GM18873 (cell line): Measurements from ENCODE around the gene AUTS2.
A peak's percentile ranks its signal among the peaks of the same experiment; 100 is the strongest.

ENCODE experiments used
- ATAC-seq: cut with Tn5 transposase; IDR thresholded peaks from one replicate; pipeline ENCODE4 v1.9.1; 2021; ENCODE audit warnings: mild to moderate bottlenecking, moderate library complexity, moderate number of reproducible peaks; ENCODE audit not compliant: unreplicated experiment, low FRiP score

Gene AUTS2

GRCh38 chr7:69803699-69804516, 205.6 kb downstream of the AUTS2 start:
- peak; percentile 92 for ATAC-seq

- no peak for ATAC-seq
Observed at GRCh38 chr7:69804962-69805361, 206.7 kb downstream of the AUTS2 start.

DNA sequence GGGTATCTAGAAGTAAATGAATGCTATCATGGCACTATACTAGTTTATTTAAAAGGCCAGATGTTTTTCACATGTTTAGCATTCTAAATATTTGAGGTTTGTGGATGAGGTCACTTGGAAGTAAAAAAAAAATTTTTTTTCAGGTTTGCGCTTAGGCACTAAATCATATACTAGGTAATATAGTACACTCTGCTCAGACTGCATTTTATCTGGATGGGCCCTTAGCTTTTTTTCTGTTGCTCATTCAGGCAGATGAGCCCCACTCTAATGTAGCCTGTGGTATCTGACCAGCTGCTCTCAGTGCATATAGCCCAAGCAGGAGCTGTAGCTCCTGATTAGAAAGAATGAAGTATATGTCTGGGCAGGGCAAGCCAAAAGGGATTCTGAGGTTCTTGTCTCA, 210.1 kb downstream of the AUTS2 start:
- no peak for ATAC-seq

- no peak for ATAC-seq
Observed at GRCh38 chr7:69811476-69812308, 213.4 kb downstream of the AUTS2 start.

- no peak for ATAC-seq
Observed at GRCh38 chr7:69812756-69813155, 214.5 kb downstream of the AUTS2 start.

DNA sequence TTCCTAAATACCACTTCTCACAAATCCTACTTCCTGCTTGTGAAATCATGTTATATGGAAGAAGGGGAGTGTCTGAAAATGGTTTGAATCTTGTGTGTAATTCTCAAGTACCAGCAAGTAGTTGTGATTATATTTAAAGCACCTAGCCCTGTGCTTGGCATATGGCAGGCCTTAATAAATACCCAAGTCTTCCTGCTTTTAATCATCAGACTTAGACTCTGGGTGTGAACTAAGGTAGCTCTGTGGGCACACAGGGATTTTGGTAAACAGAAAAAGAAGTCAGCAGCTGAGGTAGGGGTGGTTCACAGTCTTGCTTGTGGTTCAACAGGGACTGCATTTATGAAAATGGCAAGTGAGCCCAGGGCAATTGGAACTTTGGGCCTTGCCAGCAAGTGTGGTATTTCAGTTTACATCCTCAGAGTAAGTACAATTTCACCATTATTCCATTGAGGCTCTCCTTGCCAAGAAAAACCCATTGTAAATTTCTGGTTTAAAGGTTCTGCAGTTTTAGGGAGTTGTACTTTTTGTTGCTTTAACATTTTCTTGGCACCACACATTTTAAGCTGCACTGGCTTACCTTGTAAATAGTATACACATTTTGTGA, 215.5 kb downstream of the AUTS2 start:
- no peak for ATAC-seq

DNA sequence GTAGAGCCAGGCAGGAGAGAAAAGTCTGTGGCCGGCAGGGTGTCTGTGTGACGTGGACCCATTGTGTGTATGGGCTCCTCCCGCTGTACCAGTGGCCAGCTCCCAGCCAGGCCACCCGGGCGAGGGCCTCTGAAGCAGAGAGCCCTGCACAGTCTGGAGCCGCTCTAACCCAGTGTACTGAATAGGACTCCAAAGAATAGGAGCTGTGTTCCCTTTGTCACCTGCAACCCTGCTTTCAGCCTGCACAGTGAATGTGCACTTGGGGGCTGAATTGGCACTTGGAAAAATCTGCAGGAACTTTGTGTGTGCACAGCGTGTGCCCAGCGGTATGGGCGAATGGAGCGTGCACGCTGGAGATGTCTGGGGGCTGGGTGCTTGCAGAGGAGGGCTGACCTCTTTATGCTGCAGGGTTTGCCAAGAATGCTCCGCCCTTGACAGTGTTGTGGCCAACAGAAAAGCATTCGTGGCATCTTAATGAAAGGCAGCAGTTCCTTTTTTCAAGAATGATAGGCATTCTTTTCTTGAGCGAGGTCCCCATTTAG, 216.2 kb downstream of the AUTS2 start:
- no peak for ATAC-seq

- no peak for ATAC-seq
Observed at GRCh38 chr7:69816501-69816900, 218.2 kb downstream of the AUTS2 start.

DNA sequence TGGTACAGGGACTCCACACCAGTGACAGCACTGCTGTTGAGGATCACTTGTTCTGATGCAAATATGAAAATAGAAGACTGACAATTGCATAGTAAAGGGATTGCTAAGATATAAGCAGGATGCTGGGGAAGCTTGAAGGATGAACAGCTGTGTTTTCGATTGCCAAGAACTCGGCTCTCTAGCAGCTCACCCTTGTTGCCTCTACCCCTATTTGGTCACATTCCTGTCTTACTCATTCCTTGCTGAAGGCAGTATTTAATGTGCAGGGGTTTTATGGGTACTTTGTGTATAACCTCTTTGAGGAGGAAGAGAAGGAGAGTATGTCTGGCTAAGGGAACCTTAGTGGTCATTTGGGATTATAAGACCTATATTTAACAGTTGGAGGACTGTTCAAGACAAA, 218.8 kb downstream of the AUTS2 start:
- no peak for ATAC-seq

- ATAC-seq, result no peak
Observed at GRCh38 chr7:69817841-69818635, 219.8 kb downstream of the AUTS2 start.

GRCh38 chr7:69818636-69819332, 220.5 kb downstream of the AUTS2 start:
- no peak for ATAC-seq

DNA sequence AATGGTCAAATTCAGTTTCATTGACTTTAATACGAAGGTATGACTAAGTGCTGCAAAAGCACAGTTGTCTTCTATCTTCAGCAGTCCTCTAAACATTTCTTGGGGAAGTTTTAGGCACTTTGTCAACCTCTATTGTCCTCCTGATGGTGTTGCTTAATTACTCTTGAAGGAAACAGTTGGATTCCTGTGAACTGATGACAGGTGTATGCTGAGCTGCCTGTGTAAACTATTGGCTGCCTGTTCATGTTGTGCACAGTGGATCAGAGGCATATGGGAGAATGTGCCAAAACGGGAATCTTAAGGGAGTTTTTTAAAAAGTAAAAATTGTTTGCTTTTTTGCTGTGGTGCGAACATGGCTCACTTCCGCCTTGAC, 221.0 kb downstream of the AUTS2 start:
- no peak for ATAC-seq

DNA sequence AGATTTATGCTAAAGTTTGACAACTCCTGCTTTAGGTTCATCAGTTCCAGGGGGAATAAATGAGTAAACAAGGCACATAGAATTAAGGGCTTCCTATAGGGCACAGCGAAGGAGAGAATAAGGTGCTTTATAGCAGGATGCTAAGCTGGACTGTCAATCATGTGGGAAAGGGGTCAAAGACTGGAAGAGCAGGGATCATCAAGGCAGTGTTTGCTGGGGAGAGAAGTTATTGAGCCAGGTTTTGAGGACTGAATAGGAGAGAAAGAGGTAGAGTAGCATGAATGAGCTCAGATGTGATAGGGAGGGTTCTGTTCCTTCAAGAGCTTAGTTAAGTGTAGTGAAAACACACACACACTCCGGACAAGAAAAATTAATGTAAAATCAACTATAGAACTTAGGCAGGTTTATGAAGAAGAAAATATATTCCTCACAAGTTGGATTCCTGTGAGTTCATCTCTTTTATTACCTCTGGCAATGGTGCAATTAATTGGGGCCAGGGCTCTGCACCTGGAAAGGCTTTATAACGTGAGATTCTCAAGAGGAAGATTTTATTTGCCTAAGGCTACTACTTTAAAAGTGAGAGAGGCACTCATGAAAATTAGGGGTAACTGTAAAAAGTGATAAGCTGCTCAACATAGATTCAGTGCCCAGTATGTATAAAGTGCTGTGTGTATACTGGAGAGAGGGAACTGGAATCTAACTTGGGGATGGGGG, 222.4 kb downstream of the AUTS2 start:
- no peak for ATAC-seq

DNA sequence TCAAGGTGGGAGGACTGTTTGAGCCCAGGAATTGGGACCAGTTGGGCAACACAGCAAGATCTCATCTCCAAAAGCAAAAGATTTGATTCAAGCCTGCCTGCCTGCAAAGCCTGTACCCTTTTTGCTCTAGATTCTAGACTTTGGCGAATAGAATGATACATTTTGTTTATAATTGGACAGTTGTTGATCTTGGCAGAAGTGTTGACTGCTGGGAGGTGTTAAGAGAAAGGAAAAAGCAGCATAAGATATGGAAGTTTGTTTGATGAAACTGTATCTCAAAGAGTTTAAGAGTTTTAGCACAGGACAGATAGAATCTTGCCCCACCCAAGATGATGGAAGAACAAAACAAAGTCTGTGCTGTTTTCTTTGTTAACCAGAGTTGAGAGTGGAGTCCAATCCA, 224.1 kb downstream of the AUTS2 start:
- no peak for ATAC-seq

GRCh38 chr7:69823151-69823744, 225.0 kb downstream of the AUTS2 start:
- no peak for ATAC-seq

- ATAC-seq, result no peak
Observed at GRCh38 chr7:69825113-69825972, 227.1 kb downstream of the AUTS2 start.

- ATAC-seq, result no peak
Observed at GRCh38 chr7:69826283-69826682, 228.0 kb downstream of the AUTS2 start.

DNA sequence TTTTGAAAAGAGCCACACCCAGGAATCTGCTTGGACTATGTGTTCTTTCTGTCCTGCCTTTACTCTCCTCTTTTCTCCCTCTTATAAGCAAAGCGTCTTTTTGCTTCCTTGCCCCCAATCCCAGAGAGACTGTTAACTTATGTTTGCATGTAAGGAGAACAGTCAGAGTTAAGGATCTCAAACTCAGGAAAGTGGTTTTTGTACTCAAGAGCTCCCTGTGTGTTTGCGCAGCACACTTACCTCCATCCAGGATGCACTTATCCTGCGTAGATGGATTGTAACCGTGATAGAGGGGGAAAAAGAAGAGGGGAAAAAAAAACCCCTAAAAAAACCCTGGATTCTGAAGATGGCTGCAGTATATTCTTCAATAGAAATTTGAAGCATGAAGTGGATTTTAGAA, 228.9 kb downstream of the AUTS2 start:
- ATAC-seq, result no peak
